Mucosa of rectum (tissue), 2 donors: ENCODE data around the gene DKKL1.

Experiments used
- H3K27ac ChIP-seq, 2 donors: one replicate each; pipeline ENCODE4 v1.7.0; 2013; ENCODE audit warnings: inconsistent platforms in 2 of 2, low read depth in 2 of 2, low read length in 2 of 2
- H3K27me3 ChIP-seq, 2 donors: one replicate each; pipeline ENCODE4 v1.7.0; 2013; ENCODE audit warnings: low read length in 2 of 2; ENCODE audit not compliant: control insufficient read depth in 2 of 2, insufficient read depth in 2 of 2
- H3K36me3 ChIP-seq, 2 donors: one replicate each; pipeline ENCODE4 v1.7.0; 2013; ENCODE audit warnings: low read length in 2 of 2; ENCODE audit not compliant: control insufficient read depth in 2 of 2, insufficient read depth in 2 of 2
- H3K4me1 ChIP-seq, 2 donors: one replicate each; pipeline ENCODE4 v1.7.0; 2013; ENCODE audit warnings: low read length in 2 of 2, mild to moderate bottlenecking in 1 of 2; ENCODE audit not compliant: control insufficient read depth in 2 of 2, insufficient read depth in 2 of 2
- H3K4me3 ChIP-seq, 2 donors: one replicate each; pipeline ENCODE4 v1.7.0; 2013; ENCODE audit warnings: low read length in 2 of 2
- H3K9ac ChIP-seq, 2 donors: one replicate each; pipeline ENCODE4 v1.7.0; 2013; ENCODE audit warnings: low read length in 2 of 2, low read depth in 1 of 2, mild to moderate bottlenecking in 1 of 2
- H3K9me3 ChIP-seq, 2 donors: one replicate each; pipeline ENCODE4 v1.7.0; 2013; ENCODE audit warnings: low read length in 2 of 2; ENCODE audit not compliant: control insufficient read depth in 2 of 2
- donor health status: healthy.
- donor health status: Normal muscosa, but diverticular disease.

Gene DKKL1

GRCh38 chr19:49347191-49347590 is 16.5 kb upstream of the DKKL1 start:
- Histone ChIP-seq H3K9ac (no peak overlapping the region), H3K9me3 (no peaks in the 10 kb centered on the region), H3K27ac (no peak overlapping the region), H3K4me3 (no peak overlapping the region), H3K4me1 (no peaks in the 10 kb centered on the region), H3K27me3 (no peaks in the 10 kb centered on the region), H3K36me3 (peaks cover 0 to 8% of the 10 kb centered on the region in 2 donors)

GRCh38 chr19:49347835-49348234 is 15.8 kb upstream of the DKKL1 start:
- Histone ChIP-seq H3K9me3 (no peaks in the 10 kb centered on the region), H3K36me3 (peaks cover 0 to 8% of the 10 kb centered on the region in 2 donors), H3K9ac (no peak overlapping the region), H3K27ac (no peak overlapping the region), H3K4me3 (no peak overlapping the region), H3K4me1 (no peaks in the 10 kb centered on the region), H3K27me3 (no peaks in the 10 kb centered on the region)

- Histone ChIP-seq H3K27me3 (no peaks in the 10 kb centered on the region), H3K9ac (no peak overlapping the region), H3K36me3 (peaks cover 0 to 8% of the 10 kb centered on the region in 2 donors), H3K9me3 (no peaks in the 10 kb centered on the region), H3K27ac (no peak overlapping the region), H3K4me3 (no peak overlapping the region), H3K4me1 (no peaks in the 10 kb centered on the region)
These were observed 15.1 kb upstream of the DKKL1 start for GRCh38 chr19:49348305-49349189.

- no peak overlapping the region for H3K4me3 ChIP-seq
- no peaks in the 10 kb centered on the region for H3K27me3 ChIP-seq
- H3K9me3 ChIP-seq = no peaks in the 10 kb centered on the region
- H3K36me3 ChIP-seq = peaks cover 0 to 6% of the 10 kb centered on the region in 2 donors
- no peaks in the 10 kb centered on the region for H3K4me1 ChIP-seq
- H3K27ac ChIP-seq = no peak overlapping the region
- H3K9ac ChIP-seq = no peak overlapping the region
These were observed 14.1 kb upstream of the DKKL1 start for GRCh38 chr19:49349567-49349966.

GRCh38 chr19:49355909-49356353 is 7.7 kb upstream of the DKKL1 start:
- Histone ChIP-seq H3K4me3 (no peak overlapping the region), H3K27me3 (no peaks in the 10 kb centered on the region), H3K27ac (no peak overlapping the region), H3K4me1 (no peaks in the 10 kb centered on the region), H3K9ac (no peak overlapping the region), H3K9me3 (no peaks in the 10 kb centered on the region), H3K36me3 (peaks cover 0 to 2% of the 10 kb centered on the region in 2 donors)

- no peaks in the 10 kb centered on the region for H3K27me3 ChIP-seq
- H3K9me3 ChIP-seq = no peaks in the 10 kb centered on the region
- no peaks in the 10 kb centered on the region for H3K4me1 ChIP-seq
- no peak overlapping the region for H3K9ac ChIP-seq
- H3K36me3 ChIP-seq = peaks cover 0 to 2% of the 10 kb centered on the region in 2 donors
- H3K27ac ChIP-seq = no peak overlapping the region
- H3K4me3 ChIP-seq = no peak overlapping the region
These were observed 7.3 kb upstream of the DKKL1 start for GRCh38 chr19:49356382-49356781.

GRCh38 chr19:49357186-49357585 is 6.5 kb upstream of the DKKL1 start:
- Histone ChIP-seq H3K27me3 (no peaks in the 10 kb centered on the region), H3K4me3 (no peak overlapping the region), H3K27ac (no peak overlapping the region), H3K9me3 (no peaks in the 10 kb centered on the region), H3K4me1 (peaks cover 2 to 4% of the 10 kb centered on the region in 2 donors), H3K36me3 (peaks cover 0 to 2% of the 10 kb centered on the region in 2 donors), H3K9ac (no peak overlapping the region)

GRCh38 chr19:49359851-49360820 is 3.5 kb upstream of the DKKL1 start:
- Histone ChIP-seq H3K36me3 (peaks cover 0 to 2% of the 10 kb centered on the region in 2 donors), H3K9me3 (no peaks in the 10 kb centered on the region), H3K4me1 (peaks cover 7 to 12% of the 10 kb centered on the region in 2 donors), H3K4me3 (no peak overlapping the region), H3K27me3 (peaks cover 0 to 4% of the 10 kb centered on the region in 2 donors), H3K27ac (no peak overlapping the region), H3K9ac (no peak overlapping the region)

GRCh38 chr19:49361438-49362047 is 2.1 kb upstream of the DKKL1 start:
- H3K27me3 ChIP-seq = peaks cover 0 to 4% of the 10 kb centered on the region in 2 donors
- H3K4me1 ChIP-seq = peaks cover 7 to 12% of the 10 kb centered on the region in 2 donors
- peak overlapping the region; percentile 80 to 84 for H3K27ac ChIP-seq
- no peaks in the 10 kb centered on the region for H3K36me3 ChIP-seq
- peak overlapping the region; percentile 72 to 74 for H3K9ac ChIP-seq
- H3K9me3 ChIP-seq = no peaks in the 10 kb centered on the region
- H3K4me3 ChIP-seq = peak overlapping the region; percentile 72 to 74
